Fibroblast of mammary gland (primary cell): ENCODE measurements around the gene TBC1D9B.

Source experiments
- DNase-seq: peaks from one replicate; pipeline ENCODE4 v3.0.0-alpha.2; 2010; ENCODE audit warnings: low read depth
- H3K4me3 ChIP-seq: 2 replicates; pipeline ENCODE4 v1.5.1; 2011; ENCODE audit warnings: low read depth, mild to moderate bottlenecking, low read length, moderate library complexity; ENCODE audit not compliant: control insufficient read depth
- TF ChIP-seq, protein P1 (sequence below): conservative IDR thresholded peaks from 2 replicates; pipeline ENCODE4 v1.5.1; 2011; ENCODE audit warnings: low read depth, low read length, inconsistent platforms; ENCODE audit not compliant: control insufficient read depth, insufficient read depth

TBC1D9B gene

GRCh38 chr5:179887802-179888201 is 19.9 kb downstream of the TBC1D9B start:
- no peak overlapping the region for H3K4me3 ChIP-seq
- TF ChIP-seq, protein P1, sequence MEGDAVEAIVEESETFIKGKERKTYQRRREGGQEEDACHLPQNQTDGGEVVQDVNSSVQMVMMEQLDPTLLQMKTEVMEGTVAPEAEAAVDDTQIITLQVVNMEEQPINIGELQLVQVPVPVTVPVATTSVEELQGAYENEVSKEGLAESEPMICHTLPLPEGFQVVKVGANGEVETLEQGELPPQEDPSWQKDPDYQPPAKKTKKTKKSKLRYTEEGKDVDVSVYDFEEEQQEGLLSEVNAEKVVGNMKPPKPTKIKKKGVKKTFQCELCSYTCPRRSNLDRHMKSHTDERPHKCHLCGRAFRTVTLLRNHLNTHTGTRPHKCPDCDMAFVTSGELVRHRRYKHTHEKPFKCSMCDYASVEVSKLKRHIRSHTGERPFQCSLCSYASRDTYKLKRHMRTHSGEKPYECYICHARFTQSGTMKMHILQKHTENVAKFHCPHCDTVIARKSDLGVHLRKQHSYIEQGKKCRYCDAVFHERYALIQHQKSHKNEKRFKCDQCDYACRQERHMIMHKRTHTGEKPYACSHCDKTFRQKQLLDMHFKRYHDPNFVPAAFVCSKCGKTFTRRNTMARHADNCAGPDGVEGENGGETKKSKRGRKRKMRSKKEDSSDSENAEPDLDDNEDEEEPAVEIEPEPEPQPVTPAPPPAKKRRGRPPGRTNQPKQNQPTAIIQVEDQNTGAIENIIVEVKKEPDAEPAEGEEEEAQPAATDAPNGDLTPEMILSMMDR = no peak
- no peak for DNase-seq

GRCh38 chr5:179887095-179887494 is 20.6 kb downstream of the TBC1D9B start:
- TF ChIP-seq, protein P1 = no peak
- DNase-seq = no peak
- no peak overlapping the region for H3K4me3 ChIP-seq

DNA sequence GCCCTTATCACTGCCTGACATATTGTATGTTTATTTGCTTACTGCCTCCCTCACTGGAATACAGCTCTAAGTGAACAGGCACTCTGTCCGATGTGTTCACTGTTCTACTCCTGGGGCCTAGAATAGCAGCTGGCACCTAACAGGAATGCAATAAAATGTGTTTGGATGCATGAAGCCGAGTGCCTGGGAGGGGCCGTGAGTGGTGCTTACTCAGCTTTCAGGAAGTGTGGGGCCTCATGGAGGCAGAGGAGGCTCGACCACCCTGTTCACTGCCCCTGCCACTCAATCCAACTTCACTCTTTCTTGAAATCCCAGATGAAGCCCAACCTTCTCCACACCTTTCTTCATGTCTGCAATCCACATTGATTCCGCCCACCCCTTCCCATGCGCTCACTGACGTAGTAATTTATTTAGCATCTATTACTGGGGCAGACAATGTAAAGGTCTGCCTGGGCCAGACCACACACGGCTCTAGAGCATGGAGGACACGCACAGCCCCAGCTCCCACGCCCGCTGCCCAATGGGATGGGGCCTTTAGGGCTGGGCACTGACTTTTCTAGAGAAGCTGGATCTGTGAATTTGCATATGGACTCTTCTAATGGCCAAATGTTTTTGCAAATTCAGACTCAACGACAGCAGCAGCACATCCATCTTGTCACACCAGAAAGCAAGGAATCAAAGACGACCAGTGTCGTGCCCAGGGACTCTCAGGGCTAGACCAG is 21.3 kb downstream of the TBC1D9B start:
- DNase-seq = no peak
- TF ChIP-seq, protein P1 = no peak
- H3K4me3 ChIP-seq = no peak overlapping the region

GRCh38 chr5:179885491-179886090 is 22.1 kb downstream of the TBC1D9B start:
- TF ChIP-seq, protein P1 = no peak
- no peak overlapping the region for H3K4me3 ChIP-seq
- DNase-seq = no peak

GRCh38 chr5:179883163-179883562 is 24.5 kb downstream of the TBC1D9B start:
- TF ChIP-seq, protein P1 = no peak
- DNase-seq = no peak
- H3K4me3 ChIP-seq = no peak overlapping the region

DNA sequence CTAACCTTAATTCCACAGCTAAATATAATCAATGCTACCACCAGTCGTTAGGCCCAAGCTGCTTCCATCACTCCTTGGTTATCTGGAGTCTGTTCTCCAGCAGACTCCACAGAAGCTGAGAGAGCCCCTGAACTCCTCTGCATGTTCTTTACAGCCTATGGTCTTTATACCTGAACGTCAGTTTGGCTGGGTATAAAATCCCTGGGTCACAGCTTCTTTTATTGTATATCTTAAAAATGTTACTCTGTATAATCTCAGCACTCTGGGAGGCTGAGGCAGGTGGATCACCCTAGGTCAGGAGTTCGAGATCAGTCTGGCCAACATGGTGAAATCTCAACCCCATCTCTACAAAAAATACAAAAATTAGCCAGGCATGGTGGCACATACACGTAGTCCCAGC is 25.4 kb downstream of the TBC1D9B start:
- TF ChIP-seq, protein P1 = no peak
- H3K4me3 ChIP-seq = no peak overlapping the region
- DNase-seq = no peak
